Activated CD4-positive, alpha-beta memory T cell treated with anti-CD3 and anti-CD28 coated beads, Interleukin-2, amount 10 ng/mL, durations not matched to agents 7 days and 5 days (primary cell): ENCODE data around the gene SLC41A1. TPM values are rescaled to one million over a fixed set of nuclear protein-coding genes. Genes with fewer than 3 reads are reported as not detected.

Experiments used
- CTCF ChIA-PET: fragments of 350-600 bp; sonication (Branson Sonifier 250); formaldehyde crosslinking; loops from one replicate; lab custom pipeline; 2021; ENCODE audit warnings: antibody characterized with exemption, inconsistent platforms; lab: Charles Lee
- POLR2A ChIA-PET: fragments of 350-600 bp; sonication (Branson Sonifier 250); formaldehyde crosslinking; loops from one replicate; lab custom pipeline; 2021; ENCODE audit warnings: antibody characterized with exemption; lab: Charles Lee
- DNase-seq: peaks from one replicate; pipeline ENCODE4 v3.0.0-alpha.2; 2020
- H3K27ac Mint-ChIP-seq: one replicate; pipeline ENCODE4 v1.8.0; 2021; ENCODE audit warnings: mild to moderate bottlenecking, mixed read lengths
- H3K27me3 Mint-ChIP-seq: one replicate; pipeline ENCODE4 v1.8.0; 2021; ENCODE audit warnings: mixed read lengths
- H3K36me3 Mint-ChIP-seq: one replicate; pipeline ENCODE4 v1.8.0; 2021; ENCODE audit warnings: low read depth, mixed read lengths
- H3K4me1 Mint-ChIP-seq: one replicate; pipeline ENCODE4 v1.8.0; 2021; ENCODE audit warnings: mixed read lengths
- H3K4me3 Mint-ChIP-seq: one replicate; pipeline ENCODE4 v1.8.0; 2021; ENCODE audit warnings: mild to moderate bottlenecking, mixed read lengths
- H3K9me3 Mint-ChIP-seq: one replicate; pipeline ENCODE4 v1.8.0; 2021; ENCODE audit warnings: mixed read lengths
- total RNA-seq, 2 experiments: library from RNA; stranded (reverse); gene quantifications; one replicate each; pipeline ENCODE4 v1.2.3, GENCODE V29; 2021

SLC41A1 gene
- total RNA-seq, 2 experiments from 2014 or later, result 15.1 to 17.8 TPM

DNA sequence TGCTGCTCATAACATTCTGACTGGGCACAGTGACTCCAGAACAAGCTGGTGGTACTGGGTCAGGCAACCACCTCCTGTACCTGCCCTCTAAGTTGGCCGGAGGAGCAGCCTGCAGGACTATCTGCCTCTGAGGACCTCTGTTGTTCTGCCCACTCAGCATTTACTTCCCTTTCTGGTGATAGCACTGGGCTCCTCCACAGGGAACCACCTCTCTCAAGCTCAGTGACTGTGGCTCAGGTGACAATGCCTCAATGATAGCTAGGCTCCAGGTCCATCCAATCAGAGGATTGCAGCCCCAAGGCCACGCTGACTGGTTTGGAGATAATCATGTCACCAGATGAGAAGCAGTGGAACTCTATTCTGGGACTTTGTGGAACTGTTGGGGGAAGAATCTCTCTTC, 15.8 kb downstream of the SLC41A1 start:
- Mint-ChIP-seq H3K27ac (no peak overlapping the region), H3K36me3 (peaks cover 2% of the 10 kb centered on the region), H3K4me3 (no peak overlapping the region), H3K9me3 (no peaks in the 10 kb centered on the region), H3K4me1 (peaks cover 12% of the 10 kb centered on the region), H3K27me3 (no peaks in the 10 kb centered on the region)
- no peak for DNase-seq
- ChIA-PET POLR2A (interaction anchor here (2.0 kb wide), 1 partner anchor 48 kb away, joined by 4 read pairs; no protein-coding TSS in a partner anchor), CTCF (interaction anchor here (0.7 to 2.5 kb wide), 3 partner anchors 8 to 180 kb away, joined by 3 to 16 read pairs (median 3); no protein-coding TSS in a partner anchor)

DNA sequence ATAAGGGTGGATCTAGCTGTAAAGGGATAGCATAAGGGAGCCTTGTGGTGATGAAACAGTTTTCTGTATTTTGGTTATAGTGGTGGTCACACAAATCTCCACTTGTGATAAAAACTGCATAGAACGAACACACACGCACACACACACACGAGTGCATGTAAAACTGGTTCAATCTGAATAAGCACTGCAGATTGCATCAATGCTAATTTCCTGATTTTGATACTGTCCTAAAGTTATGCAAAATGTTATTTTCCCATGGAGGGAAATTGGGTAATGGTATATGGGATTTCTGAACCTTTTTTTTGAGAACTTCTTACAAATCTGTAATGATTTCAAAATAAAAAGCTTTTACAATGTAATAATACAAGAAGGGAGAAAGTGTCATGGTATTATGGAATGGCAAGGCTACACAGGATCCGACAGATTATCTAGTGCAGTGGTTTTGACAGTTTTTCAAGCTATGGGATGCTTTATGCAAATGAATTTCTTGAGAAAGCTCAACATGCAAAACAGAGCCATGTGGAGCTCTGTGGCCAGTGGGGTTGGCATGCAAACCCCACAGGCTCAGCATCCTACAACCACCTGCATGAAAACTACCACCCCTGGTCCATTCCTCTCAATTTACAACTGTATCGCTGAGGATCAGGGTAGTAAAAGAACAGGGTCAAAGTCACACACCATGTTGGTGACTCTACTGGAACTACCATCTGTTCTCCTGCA, 18.8 kb downstream of the SLC41A1 start:
- no peak overlapping the region for H3K4me3 Mint-ChIP-seq
- no peak overlapping the region for H3K27ac Mint-ChIP-seq
- H3K9me3 Mint-ChIP-seq, result no peaks in the 10 kb centered on the region
- no peak for DNase-seq
- H3K27me3 Mint-ChIP-seq, result no peaks in the 10 kb centered on the region
- peaks cover 6% of the 10 kb centered on the region for H3K36me3 Mint-ChIP-seq
- H3K4me1 Mint-ChIP-seq, result peaks cover 12% of the 10 kb centered on the region
- ChIA-PET CTCF (interaction anchor here (0.6 to 5.4 kb wide), 4 partner anchors 12 to 631 kb away, joined by 3 to 118 read pairs (median 6); no protein-coding TSS in a partner anchor), POLR2A (no interaction called here)

DNA sequence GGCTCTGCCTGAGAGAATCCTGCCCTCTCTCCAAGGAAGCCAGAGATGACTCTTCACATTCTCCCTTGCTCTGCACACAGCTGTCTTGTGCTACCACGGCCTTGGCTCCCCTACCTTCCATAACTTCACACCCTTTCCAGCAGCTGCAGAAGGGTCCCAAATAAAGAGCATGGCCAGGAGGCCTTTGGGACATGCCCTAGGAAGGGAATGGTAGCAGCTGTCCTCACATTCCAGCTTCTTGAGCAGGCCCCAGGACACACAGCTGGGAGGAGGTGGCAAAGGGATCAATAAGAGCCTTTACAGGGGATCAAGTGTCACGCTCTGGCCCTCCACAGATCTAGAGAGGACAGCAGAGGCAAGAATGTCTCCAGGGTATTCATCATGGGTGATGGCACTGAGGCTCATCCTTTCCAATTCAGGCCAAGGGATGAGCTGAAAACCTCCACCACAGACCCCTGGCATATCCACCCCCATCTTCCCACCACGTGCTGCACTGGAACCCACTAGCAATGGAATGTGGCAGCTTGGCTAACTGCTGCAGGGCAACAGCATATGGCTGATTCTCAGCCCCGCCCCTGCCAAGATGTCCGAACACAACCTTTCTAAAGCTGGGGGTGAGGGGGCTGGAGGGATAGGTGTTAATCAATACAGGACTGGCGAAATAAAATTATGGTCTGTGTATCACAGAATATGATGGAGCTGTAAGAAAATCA, 19.9 kb downstream of the SLC41A1 start:
- no peak overlapping the region for H3K27ac Mint-ChIP-seq
- POLR2A ChIA-PET, result interaction anchor here (2.2 kb wide), 1 partner anchor 19 kb away, joined by 9 read pairs; no protein-coding TSS in a partner anchor

DNA sequence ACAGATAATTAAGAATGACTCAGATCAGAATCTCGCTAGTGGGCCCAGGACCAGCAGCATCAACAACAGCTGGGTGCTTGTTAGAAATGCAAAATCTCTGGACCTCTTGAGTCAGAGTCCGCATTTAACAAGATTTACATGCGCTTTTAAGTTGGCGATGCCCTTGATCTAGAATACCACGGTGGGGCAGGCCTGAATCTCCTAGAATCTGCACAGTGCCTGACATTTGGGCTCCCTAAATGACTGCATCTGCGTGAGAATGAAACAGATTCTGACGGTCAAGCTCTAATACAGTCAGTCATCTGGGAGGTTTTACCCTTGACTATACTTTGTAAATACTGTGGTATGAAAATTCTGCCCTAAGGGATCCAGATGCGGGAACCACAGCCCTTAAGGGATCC, 20.5 kb downstream of the SLC41A1 start:
- Mint-ChIP-seq H3K27ac (no peak overlapping the region), H3K27me3 (no peaks in the 10 kb centered on the region), H3K36me3 (peaks cover 6% of the 10 kb centered on the region), H3K9me3 (no peaks in the 10 kb centered on the region), H3K4me3 (no peak overlapping the region), H3K4me1 (peaks cover 5% of the 10 kb centered on the region)
- no peak for DNase-seq
- CTCF ChIA-PET, result interaction anchor here (0.7 to 5.4 kb wide), 18 partner anchors 10 to 314 kb away, joined by 3 to 118 read pairs (median 4); partner anchors contain the start of gene PM20D1
- POLR2A ChIA-PET, result interaction anchor here (1.0 to 2.2 kb wide), 2 partner anchors 18 to 185 kb away, joined by 4 to 9 read pairs; no protein-coding TSS in a partner anchor

More for the DNA sequence above, 19.9 kb downstream of the SLC41A1 start:
- CTCF ChIA-PET, result interaction anchor here (0.5 to 5.4 kb wide), 11 partner anchors 10 to 184 kb away, joined by 3 to 118 read pairs (median 11); no protein-coding TSS in a partner anchor
- Mint-ChIP-seq H3K9me3 (no peaks in the 10 kb centered on the region), H3K4me1 (peaks cover 5% of the 10 kb centered on the region), H3K4me3 (no peak overlapping the region), H3K27me3 (no peaks in the 10 kb centered on the region), H3K36me3 (peaks cover 6% of the 10 kb centered on the region)
- no peak for DNase-seq

DNA sequence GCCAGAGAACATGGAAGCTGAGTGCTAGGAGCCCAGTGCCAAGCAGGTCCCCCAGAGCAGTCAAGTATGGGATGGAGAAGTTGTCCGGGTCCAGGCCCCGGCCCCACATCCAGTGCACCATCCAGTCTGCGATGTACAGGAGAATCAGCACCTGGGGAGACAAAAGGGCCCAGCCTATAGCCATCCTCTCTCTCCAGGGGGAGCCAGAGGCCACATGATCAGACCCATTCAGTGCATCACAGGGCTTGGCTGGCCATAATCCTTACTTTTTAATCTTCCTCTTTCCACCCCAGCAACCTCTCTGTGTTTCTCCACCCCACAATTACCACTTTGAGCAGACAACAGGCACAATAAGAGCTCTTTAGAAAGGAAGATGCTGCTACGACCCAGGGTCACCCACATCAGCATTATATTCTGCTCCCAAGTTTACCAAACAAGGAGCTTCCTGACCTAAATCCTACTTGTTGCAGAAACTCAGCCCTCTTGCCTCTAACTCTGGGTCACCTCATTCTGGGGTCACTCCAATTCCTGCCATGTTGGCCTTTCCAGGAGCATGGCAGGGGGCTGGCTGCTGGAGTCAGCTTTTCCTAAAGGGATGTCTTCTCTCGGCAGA, 21.3 kb downstream of the SLC41A1 start:
- Mint-ChIP-seq H3K27me3 (no peaks in the 10 kb centered on the region), H3K27ac (no peak overlapping the region), H3K4me3 (no peak overlapping the region), H3K36me3 (peaks cover 4% of the 10 kb centered on the region), H3K4me1 (peaks cover 5% of the 10 kb centered on the region), H3K9me3 (no peaks in the 10 kb centered on the region)
- ChIA-PET CTCF (interaction anchor here (0.7 to 5.4 kb wide), 22 partner anchors 9 to 314 kb away, joined by 3 to 118 read pairs (median 4); partner anchors contain the start of gene PM20D1), POLR2A (interaction anchor here (1.0 to 2.2 kb wide), 2 partner anchors 18 to 186 kb away, joined by 4 to 9 read pairs; no protein-coding TSS in a partner anchor)
- peak; percentile 67 for DNase-seq

DNA sequence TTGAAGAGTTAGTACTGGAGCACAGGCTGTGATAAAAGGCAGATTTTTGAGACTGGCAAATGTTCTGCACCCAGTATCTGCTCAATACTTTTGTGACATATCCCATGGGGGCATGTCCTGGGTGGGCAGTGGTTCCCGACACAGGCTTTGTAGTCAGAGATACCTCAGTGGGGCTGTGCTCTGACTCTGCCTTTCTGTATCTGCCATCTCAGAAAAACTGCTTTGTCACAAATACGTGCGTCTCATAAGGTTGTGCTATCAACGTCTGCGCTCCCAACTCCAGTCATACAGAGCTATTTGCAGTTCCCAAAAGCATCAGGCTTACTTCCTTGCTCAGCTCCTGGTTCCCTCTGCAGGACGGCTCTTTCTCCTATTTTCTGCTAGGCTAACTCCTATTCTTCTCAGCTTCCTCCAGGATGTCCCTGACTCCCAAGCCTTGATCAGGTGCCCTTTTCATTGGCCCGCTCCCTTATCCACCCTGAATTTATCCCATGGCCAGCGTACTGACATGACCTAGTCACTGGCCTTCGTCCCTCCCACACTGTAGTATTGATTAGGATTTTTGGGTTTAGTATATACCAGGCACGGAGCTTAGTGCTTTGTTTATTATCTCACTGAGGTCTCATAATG, 25.6 kb downstream of the SLC41A1 start:
- CTCF ChIA-PET, result interaction anchor here (0.9 to 3.7 kb wide), 3 partner anchors 129 to 190 kb away, joined by 4 to 16 read pairs (median 12); no protein-coding TSS in a partner anchor
- no peak for DNase-seq
- no peak overlapping the region for H3K4me3 Mint-ChIP-seq
- no peaks in the 10 kb centered on the region for H3K9me3 Mint-ChIP-seq
- peaks cover 4% of the 10 kb centered on the region for H3K36me3 Mint-ChIP-seq
- POLR2A ChIA-PET, result interaction anchor here (1.3 kb wide), 1 partner anchor 12 kb away, joined by 3 read pairs; the partner anchor contains the start of gene RAB29
- H3K27ac Mint-ChIP-seq, result no peak overlapping the region
- peaks cover 9% of the 10 kb centered on the region for H3K4me1 Mint-ChIP-seq
- H3K27me3 Mint-ChIP-seq, result no peaks in the 10 kb centered on the region

DNA sequence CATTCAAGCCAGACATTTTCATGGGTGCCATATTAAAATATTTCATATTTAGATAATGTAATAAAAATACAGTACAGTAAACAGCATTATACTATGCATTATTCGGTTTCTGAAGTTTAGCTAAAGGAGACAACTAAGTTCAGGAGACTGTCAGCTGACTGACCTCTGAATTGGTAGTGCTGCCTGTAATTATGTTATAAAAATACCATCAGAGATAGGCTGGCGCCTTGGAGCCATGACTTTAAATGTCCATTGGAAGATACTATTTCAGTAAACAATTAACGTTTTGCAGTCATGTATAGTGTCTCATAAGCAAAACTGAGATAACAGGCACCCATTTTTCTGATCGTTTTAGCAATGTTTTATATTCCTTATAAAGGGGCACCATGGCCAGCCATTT, 26.4 kb downstream of the SLC41A1 start:
- Mint-ChIP-seq H3K9me3 (no peaks in the 10 kb centered on the region), H3K27me3 (no peaks in the 10 kb centered on the region), H3K27ac (no peak overlapping the region), H3K4me3 (no peak overlapping the region), H3K4me1 (peaks cover 12% of the 10 kb centered on the region), H3K36me3 (peaks cover 4% of the 10 kb centered on the region)
- DNase-seq, result no peak
- ChIA-PET CTCF (interaction anchor here (3.7 kb wide), 1 partner anchor 128 kb away, joined by 16 read pairs; no protein-coding TSS in a partner anchor), POLR2A (interaction anchor here (1.2 kb wide), 1 partner anchor 37 kb away, joined by 3 read pairs; no protein-coding TSS in a partner anchor)

DNA sequence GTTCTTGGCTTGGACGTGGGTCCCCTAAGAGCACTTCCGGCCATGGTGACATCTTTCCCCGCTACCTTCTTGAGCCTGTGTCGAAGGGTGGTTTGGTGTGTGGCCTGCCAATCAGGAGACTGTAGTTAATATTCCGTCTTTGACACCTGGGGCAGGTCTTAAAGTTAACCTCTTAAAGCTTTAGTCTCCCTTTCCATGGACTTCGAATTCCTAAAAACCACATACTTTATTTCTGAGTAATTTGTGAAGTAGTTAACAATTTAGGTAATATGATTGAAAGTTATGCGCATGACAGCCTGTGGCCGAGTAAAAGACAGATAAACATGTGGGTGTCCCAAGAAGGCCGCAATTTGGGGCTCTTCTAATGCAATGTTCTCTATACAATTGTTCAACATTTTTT, 27.6 kb downstream of the SLC41A1 start:
- ChIA-PET CTCF (interaction anchor here (3.7 kb wide), 1 partner anchor 127 kb away, joined by 16 read pairs; no protein-coding TSS in a partner anchor), POLR2A (interaction anchor here (1.0 to 1.3 kb wide), 2 partner anchors 12 to 36 kb away, joined by 3 to 6 read pairs; partner anchors contain the start of gene NUCKS1)
- Mint-ChIP-seq H3K4me3 (no peak overlapping the region), H3K9me3 (no peaks in the 10 kb centered on the region), H3K4me1 (peaks cover 12% of the 10 kb centered on the region), H3K36me3 (no peaks in the 10 kb centered on the region), H3K27ac (no peak overlapping the region), H3K27me3 (no peaks in the 10 kb centered on the region)
- no peak for DNase-seq

DNA sequence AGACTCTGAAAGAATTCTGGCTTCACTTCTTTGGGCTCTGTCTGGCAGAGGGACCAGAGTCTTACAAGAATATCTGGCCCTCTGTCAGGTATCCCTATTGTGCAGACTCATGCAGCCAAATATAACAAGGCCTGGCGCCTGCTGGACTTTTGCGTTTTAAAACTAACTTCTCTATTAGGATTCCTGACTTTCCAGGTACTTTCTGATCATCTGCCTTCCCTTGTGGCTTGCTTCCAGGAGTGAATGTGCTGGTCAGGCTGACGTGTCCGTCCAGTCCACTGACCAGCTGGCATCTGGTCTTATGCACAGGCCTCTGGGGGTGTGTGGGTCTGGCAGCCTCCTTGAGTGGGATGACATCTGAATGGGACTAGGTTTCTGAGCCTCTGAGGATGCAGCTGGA, 29.1 kb downstream of the SLC41A1 start:
- Mint-ChIP-seq H3K4me1 (peaks cover 12% of the 10 kb centered on the region), H3K27me3 (no peaks in the 10 kb centered on the region), H3K27ac (no peak overlapping the region), H3K9me3 (no peaks in the 10 kb centered on the region), H3K4me3 (no peak overlapping the region), H3K36me3 (no peaks in the 10 kb centered on the region)
- no peak for DNase-seq
- ChIA-PET CTCF (no interaction called here), POLR2A (interaction anchor here (1.1 kb wide), 1 partner anchor 10 kb away, joined by 3 read pairs; no protein-coding TSS in a partner anchor)

DNA sequence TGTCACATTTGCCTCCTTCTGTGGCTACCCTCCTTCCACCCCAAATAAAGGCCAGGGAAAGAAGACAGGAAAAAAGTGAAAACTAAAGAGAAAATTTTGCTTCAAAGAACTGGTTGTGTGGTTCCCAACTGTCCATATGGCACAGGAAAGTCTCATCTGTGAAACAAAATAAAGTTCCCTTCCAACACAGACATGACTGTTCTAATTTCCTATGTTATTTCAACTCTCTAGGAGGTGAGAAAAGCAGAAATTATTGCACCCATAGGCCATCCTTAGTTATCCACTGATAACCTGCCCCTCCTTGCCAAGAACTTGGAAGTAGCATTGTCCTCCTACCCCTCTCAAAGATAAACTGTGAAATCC, 29.6 kb downstream of the SLC41A1 start:
- Mint-ChIP-seq H3K4me1 (peaks cover 12% of the 10 kb centered on the region), H3K4me3 (no peak overlapping the region), H3K27me3 (no peaks in the 10 kb centered on the region), H3K36me3 (no peaks in the 10 kb centered on the region), H3K27ac (no peak overlapping the region), H3K9me3 (no peaks in the 10 kb centered on the region)
- ChIA-PET POLR2A (interaction anchor here (1.3 to 1.7 kb wide), 2 partner anchors 34 to 72 kb away, joined by 4 to 7 read pairs; no protein-coding TSS in a partner anchor), CTCF (interaction anchor here (0.8 to 2.4 kb wide), 10 partner anchors 8 to 194 kb away, joined by 3 to 49 read pairs (median 5); no protein-coding TSS in a partner anchor)
- no peak for DNase-seq

DNA sequence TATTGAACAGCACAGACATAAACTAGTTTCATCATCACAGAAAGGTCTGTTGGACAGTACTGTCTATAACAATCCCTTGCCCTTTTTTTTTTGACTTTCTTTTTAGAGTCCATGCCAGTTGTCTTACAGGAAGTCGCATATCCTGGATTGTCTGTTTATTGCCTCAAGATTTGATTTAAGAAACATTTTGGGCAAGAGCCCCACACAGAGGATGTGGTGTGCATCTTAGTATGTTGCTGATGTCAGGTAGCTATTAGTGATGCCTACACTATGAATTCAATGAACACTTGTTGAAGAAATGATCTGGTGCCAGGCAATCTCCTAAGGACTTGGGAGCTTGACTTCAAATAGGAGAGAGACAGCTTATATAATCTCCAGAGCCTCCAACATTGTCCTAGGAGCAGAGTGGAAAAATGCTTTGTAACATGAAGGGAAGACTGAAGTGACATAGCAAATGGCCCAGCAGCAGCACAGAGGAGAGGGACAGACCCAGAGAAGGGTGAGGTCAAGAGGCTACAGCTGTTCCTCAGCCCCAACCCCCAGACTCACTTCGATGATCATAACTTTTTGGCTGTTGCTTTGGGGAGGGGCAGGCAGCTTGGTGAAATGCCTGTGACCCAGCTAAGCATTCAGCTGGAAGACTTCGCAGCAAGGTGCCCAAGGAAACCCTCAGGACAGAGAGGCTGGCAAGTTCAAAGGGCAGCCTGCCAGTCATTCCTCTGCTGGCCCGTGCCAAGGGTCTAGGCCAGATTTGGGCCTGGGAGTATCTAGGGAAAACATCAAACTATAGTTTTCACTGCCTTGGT, 30.2 kb downstream of the SLC41A1 start:
- peak; percentile 32 for DNase-seq
- Mint-ChIP-seq H3K27me3 (no peaks in the 10 kb centered on the region), H3K4me3 (no peak overlapping the region), H3K9me3 (no peaks in the 10 kb centered on the region), H3K4me1 (peaks cover 15% of the 10 kb centered on the region), H3K27ac (peak overlapping the region; percentile 10), H3K36me3 (no peaks in the 10 kb centered on the region)
- CTCF ChIA-PET, result interaction anchor here (0.6 to 2.4 kb wide), 18 partner anchors 9 to 203 kb away, joined by 3 to 49 read pairs (median 4); no protein-coding TSS in a partner anchor
- POLR2A ChIA-PET, result interaction anchor here (1.0 to 1.7 kb wide), 8 partner anchors 9 to 191 kb away, joined by 3 to 7 read pairs (median 4); partner anchors contain the start of gene ELK4
